HG03108 (cell line): ENCODE results near the gene ZFP2.

ENCODE experiments used
- ATAC-seq: cut with Tn5 transposase; IDR thresholded peaks from one replicate; pipeline ENCODE4 v1.9.1; 2021; ENCODE audit warnings: moderate library complexity; ENCODE audit not compliant: unreplicated experiment

The ZFP2 gene

DNA sequence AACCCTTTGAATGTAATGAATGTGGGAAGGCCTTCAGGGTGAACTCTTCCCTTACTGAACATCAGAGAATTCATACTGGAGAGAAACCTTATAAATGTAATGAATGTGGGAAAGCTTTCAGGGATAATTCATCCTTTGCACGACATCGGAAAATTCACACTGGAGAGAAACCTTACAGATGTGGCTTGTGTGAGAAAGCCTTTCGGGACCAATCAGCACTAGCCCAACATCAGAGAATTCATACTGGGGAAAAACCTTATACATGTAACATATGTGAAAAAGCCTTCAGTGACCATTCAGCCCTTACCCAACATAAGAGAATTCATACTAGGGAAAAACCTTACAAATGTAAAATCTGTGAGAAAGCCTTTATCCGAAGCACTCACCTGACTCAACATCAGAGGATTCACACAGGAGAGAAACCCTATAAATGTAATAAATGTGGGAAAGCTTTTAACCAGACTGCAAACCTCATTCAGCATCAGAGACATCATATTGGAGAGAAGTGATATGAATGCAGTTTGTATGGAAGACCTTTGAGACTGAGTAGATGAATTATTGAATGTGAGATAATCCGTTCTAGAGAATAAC is 69.8 kb downstream of the ZFP2 start:
- ATAC-seq = no peak

DNA sequence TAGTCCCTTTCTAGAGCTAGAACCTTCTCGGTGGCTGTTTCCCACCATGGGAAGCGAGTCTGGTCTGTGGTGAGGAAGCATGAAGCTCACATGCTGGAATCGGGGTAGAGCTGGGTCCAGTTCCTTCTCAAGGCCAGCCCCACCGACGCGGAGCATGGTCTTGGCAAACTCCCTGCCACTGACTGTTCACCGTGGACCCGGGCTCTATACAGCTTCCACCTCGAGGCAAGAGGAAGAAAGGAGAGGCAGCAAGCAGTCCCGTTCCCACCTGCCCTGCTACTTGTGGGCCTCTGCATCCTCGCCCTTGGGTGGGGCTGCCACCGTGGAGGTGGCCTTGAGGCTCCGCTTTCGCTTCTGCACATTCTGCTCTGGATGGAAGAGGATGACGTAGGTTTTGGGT is 85.7 kb downstream of the ZFP2 start:
- no peak for ATAC-seq
